Neural cell (in vitro differentiated cells): ENCODE data around the gene AHRR.

Experiments used
- CTCF ChIP-seq: fragments of 450-650 bp; IDR thresholded peaks from 2 replicates; pipeline ENCODE4 v1.5.1; 2014; ENCODE audit warnings: antibody characterized with exemption, mild to moderate bottlenecking, moderate library complexity; ENCODE audit not compliant: poor library complexity, severe bottlenecking
- POLR2AphosphoS5 ChIP-seq: IDR thresholded peaks from 2 replicates; pipeline ENCODE4 v1.6.1; 2012

GRCh38 chr5:347712-348284 lies 26.3 kb downstream of the AHRR start:
- no peak for TF ChIP-seq CTCF
- no peak for TF ChIP-seq POLR2AphosphoS5
